HEK293 (cell line): Measurements from ENCODE around the gene PBX2.

Experiments used
- CTCF ChIA-PET: fragments of 350-600 bp; formaldehyde crosslinking; extraction: SDS; loops from one replicate; lab custom pipeline; 2021; ENCODE audit warnings: antibody characterized with exemption; lab: Yijun Ruan, JAX
- POLR2A ChIA-PET: fragments of 300-600 bp; formaldehyde crosslinking; extraction: SDS; loops from one replicate; lab custom pipeline; 2020; ENCODE audit warnings: antibody characterized with exemption, inconsistent platforms; lab: Yijun Ruan, JAX
- H3K27ac ChIP-seq: fragments of 200-500 bp; sonication (Bioruptor generic); 2 replicates; pipeline ENCODE4 v1.5.1; 2014; ENCODE audit warnings: low read depth, low read length, control low read depth, inconsistent platforms; ENCODE audit errors: extremely low read depth
- H3K36me3 ChIP-seq, 2 experiments: fragments of 200-500 bp in 1 of 2; sonication (Bioruptor generic) in 1 of 2; 1 replicate in 1 of 2; 2 replicates in 1 of 2; pipeline ENCODE4 v1.5.1; 2014 to 2017; ENCODE audit warnings: inconsistent platforms in 2 of 2, low read length in 2 of 2; ENCODE audit not compliant: control insufficient read depth in 2 of 2, insufficient read depth in 1 of 2
- H3K4me1 ChIP-seq: fragments of 200-500 bp; sonication (Bioruptor generic); 2 replicates; pipeline ENCODE4 v1.5.1; 2014; ENCODE audit warnings: mild to moderate bottlenecking, low read length, inconsistent platforms; ENCODE audit not compliant: control insufficient read depth, insufficient read depth
- H3K4me3 ChIP-seq: 2 replicates; pipeline ENCODE4 v1.5.1; 2011; ENCODE audit warnings: low read depth, mild to moderate bottlenecking, control low read depth, low read length, moderate library complexity
- H3K9me3 ChIP-seq: fragments of 200-500 bp; sonication (Bioruptor generic); 2 replicates; pipeline ENCODE4 v1.5.1; 2014; ENCODE audit warnings: low read depth, low read length, inconsistent platforms; ENCODE audit not compliant: control insufficient read depth, insufficient read depth
- BCL11B ChIP-seq: fragments of 450-650 bp; formaldehyde crosslinking; IDR thresholded peaks from 2 replicates; pipeline ENCODE4 v1.5.1; 2016; ENCODE audit warnings: low read depth, missing biosample characterization, missing genetic modification characterization
- CTCF ChIP-seq: fragments of 450-650 bp; formaldehyde crosslinking; IDR thresholded peaks from 2 replicates; pipeline ENCODE4 v1.5.1; 2016; ENCODE audit warnings: missing biosample characterization, missing genetic modification characterization
- EGR2 ChIP-seq: fragments of 450-650 bp; formaldehyde crosslinking; IDR thresholded peaks from 2 replicates; pipeline ENCODE4 v1.5.1; 2016; ENCODE audit warnings: low read depth, missing biosample characterization, missing genetic modification characterization
- ELK4 ChIP-seq: IDR thresholded peaks from 2 replicates; pipeline ENCODE4 v1.6.1; 2011; ENCODE audit warnings: mild to moderate bottlenecking, low read depth, low read length, borderline replicate concordance
- GLI2 ChIP-seq: fragments of 450-650 bp; formaldehyde crosslinking; IDR thresholded peaks from 2 replicates; pipeline ENCODE4; 2017; ENCODE audit warnings: missing biosample characterization, missing genetic modification characterization, low read depth, borderline replicate concordance
- GLIS2 ChIP-seq: fragments of 450-650 bp; formaldehyde crosslinking; IDR thresholded peaks from 2 replicates; pipeline ENCODE4 v1.5.1; 2016; ENCODE audit warnings: missing biosample characterization, missing genetic modification characterization
- IKZF3 ChIP-seq: fragments of 450-650 bp; IDR thresholded peaks from 2 replicates; pipeline ENCODE4 v1.5.0; 2018; ENCODE audit warnings: missing biosample characterization, mild to moderate bottlenecking, missing genetic modification characterization, moderate library complexity
- KLF1 ChIP-seq: fragments of 450-650 bp; formaldehyde crosslinking; IDR thresholded peaks from 2 replicates; pipeline ENCODE4 v1.5.1; 2016; ENCODE audit warnings: missing biosample characterization, missing genetic modification characterization
- KLF10 ChIP-seq: fragments of 450-650 bp; IDR thresholded peaks from 2 replicates; pipeline ENCODE4 v1.5.1; 2018; ENCODE audit warnings: missing biosample characterization, mild to moderate bottlenecking, missing genetic modification characterization
- KLF16 ChIP-seq: fragments of 450-650 bp; formaldehyde crosslinking; IDR thresholded peaks from 2 replicates; pipeline ENCODE4 v1.5.1; 2017; ENCODE audit warnings: missing biosample characterization, missing genetic modification characterization
- KLF7 ChIP-seq: fragments of 450-650 bp; formaldehyde crosslinking; IDR thresholded peaks from 2 replicates; pipeline ENCODE4 v1.5.1; 2016; ENCODE audit warnings: missing biosample characterization, missing genetic modification characterization, borderline replicate concordance
- MZF1 ChIP-seq: fragments of 450-650 bp; formaldehyde crosslinking; IDR thresholded peaks from 2 replicates; pipeline ENCODE4 v1.5.1; 2017; ENCODE audit warnings: missing biosample characterization, missing genetic modification characterization, borderline replicate concordance
- OSR2 ChIP-seq: fragments of 450-650 bp; formaldehyde crosslinking; IDR thresholded peaks from 2 replicates; pipeline ENCODE4 v1.5.1; 2016; ENCODE audit warnings: missing biosample characterization, missing genetic modification characterization
- SCRT1 ChIP-seq: fragments of 450-650 bp; formaldehyde crosslinking; IDR thresholded peaks from 2 replicates; pipeline ENCODE4 v1.5.1; 2016; ENCODE audit warnings: missing biosample characterization, missing genetic modification characterization, borderline replicate concordance
- SCRT2 ChIP-seq: fragments of 450-650 bp; formaldehyde crosslinking; IDR thresholded peaks from 2 replicates; pipeline ENCODE4 v1.5.1; 2016; ENCODE audit warnings: missing biosample characterization, missing genetic modification characterization
- SP2 ChIP-seq: fragments of 450-650 bp; formaldehyde crosslinking; IDR thresholded peaks from 2 replicates; pipeline ENCODE4 v1.5.1; 2016; ENCODE audit warnings: missing biosample characterization, missing genetic modification characterization
- SP3 ChIP-seq: fragments of 450-650 bp; formaldehyde crosslinking; IDR thresholded peaks from 2 replicates; pipeline ENCODE4 v1.5.1; 2016; ENCODE audit warnings: missing biosample characterization, missing genetic modification characterization
- SP7 ChIP-seq: fragments of 450-650 bp; formaldehyde crosslinking; IDR thresholded peaks from 2 replicates; pipeline ENCODE4 v1.5.1; 2016; ENCODE audit warnings: missing biosample characterization, missing genetic modification characterization
- ZBTB21 ChIP-seq: fragments of 450-650 bp; formaldehyde crosslinking; IDR thresholded peaks from 2 replicates; pipeline ENCODE4 v1.5.1; 2017; ENCODE audit warnings: missing biosample characterization, missing genetic modification characterization
- ZFHX2 ChIP-seq: fragments of 450-650 bp; formaldehyde crosslinking; conservative IDR thresholded peaks from 2 replicates; pipeline ENCODE4 v1.5.1; 2016; ENCODE audit warnings: missing biosample characterization, missing genetic modification characterization
- ZNF302 ChIP-seq: fragments of 450-650 bp; formaldehyde crosslinking; IDR thresholded peaks from 2 replicates; pipeline ENCODE4 v1.5.1; 2016; ENCODE audit warnings: missing biosample characterization, missing genetic modification characterization, low read depth
- ZNF366 ChIP-seq: fragments of 450-650 bp; formaldehyde crosslinking; conservative IDR thresholded peaks from 2 replicates; pipeline ENCODE4 v1.5.1; 2016; ENCODE audit warnings: missing biosample characterization, missing genetic modification characterization
- ZNF521 ChIP-seq: fragments of 450-650 bp; formaldehyde crosslinking; IDR thresholded peaks from 2 replicates; pipeline ENCODE4 v1.5.1; 2017; ENCODE audit warnings: missing biosample characterization, mild to moderate bottlenecking, missing genetic modification characterization
- ZNF561 ChIP-seq: fragments of 450-650 bp; IDR thresholded peaks from 2 replicates; pipeline ENCODE4 v1.5.1; 2018; ENCODE audit warnings: missing biosample characterization, missing genetic modification characterization, borderline replicate concordance
- ZNF585B ChIP-seq: fragments of 450-650 bp; formaldehyde crosslinking; IDR thresholded peaks from 2 replicates; pipeline ENCODE4 v1.5.1; 2016; ENCODE audit warnings: missing biosample characterization, missing genetic modification characterization
- ZNF654 ChIP-seq: fragments of 450-650 bp; formaldehyde crosslinking; IDR thresholded peaks from 2 replicates; pipeline ENCODE4 v1.5.1; 2016; ENCODE audit warnings: low read depth, missing biosample characterization, missing genetic modification characterization
- ZNF670 ChIP-seq: fragments of 450-650 bp; formaldehyde crosslinking; IDR thresholded peaks from 2 replicates; pipeline ENCODE4 v1.5.1; 2016; ENCODE audit warnings: missing biosample characterization, missing genetic modification characterization, low read depth
- ZNF837 ChIP-seq: fragments of 450-650 bp; formaldehyde crosslinking; IDR thresholded peaks from 2 replicates; pipeline ENCODE4 v1.5.1; 2016; ENCODE audit warnings: missing biosample characterization, missing genetic modification characterization
- ZNF843 ChIP-seq: fragments of 450-650 bp; formaldehyde crosslinking; IDR thresholded peaks from 2 replicates; pipeline ENCODE4 v1.5.1; 2016; ENCODE audit warnings: missing biosample characterization, missing genetic modification characterization
- ZSCAN18 ChIP-seq: fragments of 450-650 bp; formaldehyde crosslinking; IDR thresholded peaks from 2 replicates; pipeline ENCODE4 v1.5.1; 2016; ENCODE audit warnings: missing biosample characterization, missing genetic modification characterization

The PBX2 gene

DNA sequence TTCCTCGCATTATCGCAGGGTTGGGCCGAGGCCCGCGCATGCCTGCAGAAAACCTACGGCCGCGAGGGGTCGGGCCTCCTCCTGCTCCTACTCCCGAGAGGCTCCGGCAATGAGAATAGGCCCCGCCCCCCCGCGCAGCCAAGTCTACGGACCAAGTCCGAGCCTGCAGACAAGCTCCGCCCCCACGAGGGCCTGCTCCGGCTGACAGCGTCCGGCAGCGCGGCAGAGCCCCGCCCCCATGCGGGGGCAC lies 5.6 kb upstream of the PBX2 start:
- ChIA-PET CTCF (interaction anchor here (0.5 to 2.2 kb wide), 25 partner anchors 9 to 441 kb away, joined by 3 to 25 read pairs (median 5); partner anchors contain the start of genes ATF6B and HLA-DQA1), POLR2A (interaction anchor here (0.5 to 2.3 kb wide), 24 partner anchors 8 to 775 kb away, joined by 3 to 28 read pairs (median 6); partner anchors contain the start of genes AGPAT1, ATF6B, DXO and FKBPL)
- Histone ChIP-seq H3K9me3 (no peaks in the 10 kb centered on the region), H3K27ac (peak overlapping the region; percentile 97), H3K4me1 (peaks cover 4% of the 10 kb centered on the region), H3K36me3 (no peaks in the 10 kb centered on the region), H3K4me3 (peak overlapping the region; percentile 72)
- TF ChIP-seq GLIS2 (tag by site-specific recombination) (peak; percentile 93), ZNF843 (tag by site-specific recombination) (no peak), KLF10 (peak; percentile 97), ZNF521 (no peak), KLF1 (tag by site-specific recombination) (no peak), SP7 (tag by site-specific recombination) (no peak), SP2 (tag by site-specific recombination) (peak; percentile 98), ZNF561 (tag by site-specific recombination) (0 out of 2 replicates have a peak, but pooled peaks have one; percentile 90), SP3 (tag by site-specific recombination) (peak; percentile 90), ZFHX2 (tag by site-specific recombination) (0 out of 2 replicates have a peak, but pooled peaks have one; percentile 50), EGR2 (tag by site-specific recombination) (peak; percentile 22; the same call in 1 of the 2 replicates), CTCF (tag by site-specific recombination) (peak; percentile 85)

DNA sequence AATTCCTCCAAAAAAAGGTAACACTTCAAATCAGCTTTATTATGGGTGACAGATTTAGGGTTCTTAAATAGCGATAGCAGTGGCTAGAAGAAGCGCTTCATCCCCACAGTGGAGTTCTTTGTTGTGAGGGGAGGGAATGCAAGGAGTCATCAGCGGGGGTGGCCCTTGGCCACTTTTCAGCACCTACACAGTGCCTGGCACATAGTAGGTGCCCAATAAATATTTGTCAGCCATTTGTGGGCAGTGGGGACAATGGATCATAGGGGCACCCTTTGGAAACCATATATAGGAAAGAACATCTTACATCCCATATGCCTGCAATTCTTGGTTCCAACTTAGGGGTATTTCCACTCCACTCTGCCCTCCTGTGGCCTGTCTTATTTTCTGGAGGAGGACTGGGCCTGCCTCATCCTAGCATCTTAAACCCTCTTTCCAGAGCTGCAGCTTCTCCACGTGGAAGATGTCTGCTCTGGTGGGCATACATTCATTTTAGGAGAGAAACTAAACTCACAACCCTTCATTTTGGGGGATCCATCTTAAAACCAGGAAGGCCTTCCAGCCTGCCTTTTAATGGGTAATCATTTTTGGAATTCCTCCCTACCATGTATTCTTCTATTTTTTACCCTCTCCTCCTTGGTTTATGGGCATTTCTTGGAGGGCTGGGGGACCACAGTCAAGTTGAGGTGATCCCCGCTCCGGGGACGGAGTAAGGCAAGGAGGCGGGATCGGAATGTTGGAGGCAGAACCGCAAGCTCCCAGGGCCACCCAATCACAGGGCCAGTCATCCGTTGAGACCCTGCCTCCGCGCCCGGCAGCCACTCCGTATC lies 5.0 kb upstream of the PBX2 start:
- CTCF ChIA-PET, result interaction anchor here (0.5 to 2.2 kb wide), 27 partner anchors 8 to 759 kb away, joined by 3 to 25 read pairs (median 5); partner anchors contain the start of genes ATF6B and HLA-DQA1
- POLR2A ChIA-PET, result interaction anchor here (0.5 to 2.3 kb wide), 22 partner anchors 8 to 776 kb away, joined by 3 to 28 read pairs (median 6); partner anchors contain the start of genes AGPAT1, ATF6B, DXO and FKBPL
- TF ChIP-seq ZNF585B (tag by site-specific recombination) (no peak), IKZF3 (tag by site-specific recombination) (peak; percentile 72), SCRT1 (no peak), OSR2 (tag by site-specific recombination) (no peak), SP2 (tag by site-specific recombination) (no peak), ZNF302 (tag by site-specific recombination) (no peak), ZNF837 (tag by site-specific recombination) (no peak), ELK4 (no peak), MZF1 (tag by site-specific recombination) (peak; percentile 96), BCL11B (tag by site-specific recombination) (no peak), ZNF670 (tag by site-specific recombination) (no peak), ZNF366 (tag by site-specific recombination) (0 out of 2 replicates have a peak, but pooled peaks have one; percentile 16), ZNF654 (peak; percentile 17; the same call in 1 of the 2 replicates), ZBTB21 (tag by site-specific recombination) (no peak), KLF7 (no peak), KLF16 (tag by site-specific recombination) (no peak), GLI2 (tag by site-specific recombination) (no peak), ZSCAN18 (no peak), SCRT2 (no peak)

More for the DNA sequence above, 5.0 kb upstream of the PBX2 start:
- H3K4me3 ChIP-seq, result peak overlapping the region; percentile 39
- H3K27ac ChIP-seq, result peak overlapping the region; percentile 37; the same call in 1 of the 2 replicates
- H3K9me3 ChIP-seq, result no peaks in the 10 kb centered on the region
- H3K4me1 ChIP-seq, result peaks cover 7% of the 10 kb centered on the region
- H3K36me3 ChIP-seq, result no peaks in the 10 kb centered on the region
